Testis (tissue), 3 donors: ENCODE results near the gene ING4. TPM values are rescaled to one million over a fixed set of nuclear protein-coding genes. Genes with fewer than 3 reads are reported as not detected.
A peak's percentile ranks its signal among the peaks of the same experiment; 100 is the strongest.

Source experiments
- DNase-seq: peaks from one replicate; pipeline ENCODE4 v3.0.0-alpha.2; 2019
- H3K27ac ChIP-seq, 2 donors: fragments of 200-600 bp; sonication (generic); one replicate each; pipeline ENCODE4 v1.5.1; 2019
- H3K27me3 ChIP-seq: fragments of 200-600 bp; sonication (generic); one replicate; pipeline ENCODE4 v1.5.1; 2019
- H3K36me3 ChIP-seq: fragments of 200-600 bp; sonication (generic); one replicate; pipeline ENCODE4 v1.5.1; 2017; ENCODE audit warnings: low read depth; ENCODE audit errors: missing control alignments
- H3K4me1 ChIP-seq: fragments of 200-600 bp; sonication (generic); one replicate; pipeline ENCODE4 v1.5.1; 2019
- H3K4me3 ChIP-seq, 2 donors: fragments of 200-600 bp; sonication (generic); one replicate each; pipeline ENCODE4 v1.5.1; 2017 to 2019
- H3K9me3 ChIP-seq: fragments of 200-600 bp; sonication (generic); one replicate; pipeline ENCODE4 v1.5.1; 2017
- POLR2A ChIP-seq: fragments of 450-650 bp; IDR thresholded peaks from one replicate; pipeline ENCODE4 v1.6.1; 2017; ENCODE audit warnings: antibody characterized with exemption, mild to moderate bottlenecking, moderate library complexity
- WGBS, 2 donors: methylation state at CpG; one replicate each; pipeline ENCODE4 v1.1.5; 2018; 5-methylcytosine and 5-hydroxymethylcytosine counted together
- intact Hi-C: fragments of 100-400 bp; cut with DNase I; formaldehyde crosslinking; loops from one replicate; pipeline ENCODE4 v1.15.1; 2023; ENCODE audit warnings: low total_unique reads
- polyA plus RNA-seq: library from polyadenylated mRNA; stranded (reverse); fragments of 350-450 nt; fragmentation: Illumina TruSeq; extraction: RNeasy Lipid Tissue Mini Kit (QIAGEN cat#74804); gene quantifications from one replicate; pipeline ENCODE4 v1.2.3, GENCODE V29; 2014; ENCODE audit warnings: low read depth, low replicate concordance; ENCODE audit not compliant: insufficient read depth
- total RNA-seq, 2 donors: library from RNA; depleted of rRNA; stranded (reverse); fragments of >200 nt; gene quantifications; one replicate each; pipeline ENCODE4 v1.2.3, GENCODE V29; 2016
- TF ChIP-seq, protein P1 (sequence below), 3 experiments: fragments of 450-650 bp in 2 of 3; fragments of 200-600 bp in 1 of 3; sonication (generic) in 1 of 3; IDR thresholded peaks; one replicate each; pipeline ENCODE4 v1.5.1; 2016 to 2019; ENCODE audit warnings: antibody characterized with exemption in 3 of 3, mild to moderate bottlenecking in 2 of 3, moderate library complexity in 1 of 3

Gene ING4
- total and polyA plus RNA-seq, 3 donors from 2014 or later = 48.1 to 63.0 (median 58.3) TPM

DNA sequence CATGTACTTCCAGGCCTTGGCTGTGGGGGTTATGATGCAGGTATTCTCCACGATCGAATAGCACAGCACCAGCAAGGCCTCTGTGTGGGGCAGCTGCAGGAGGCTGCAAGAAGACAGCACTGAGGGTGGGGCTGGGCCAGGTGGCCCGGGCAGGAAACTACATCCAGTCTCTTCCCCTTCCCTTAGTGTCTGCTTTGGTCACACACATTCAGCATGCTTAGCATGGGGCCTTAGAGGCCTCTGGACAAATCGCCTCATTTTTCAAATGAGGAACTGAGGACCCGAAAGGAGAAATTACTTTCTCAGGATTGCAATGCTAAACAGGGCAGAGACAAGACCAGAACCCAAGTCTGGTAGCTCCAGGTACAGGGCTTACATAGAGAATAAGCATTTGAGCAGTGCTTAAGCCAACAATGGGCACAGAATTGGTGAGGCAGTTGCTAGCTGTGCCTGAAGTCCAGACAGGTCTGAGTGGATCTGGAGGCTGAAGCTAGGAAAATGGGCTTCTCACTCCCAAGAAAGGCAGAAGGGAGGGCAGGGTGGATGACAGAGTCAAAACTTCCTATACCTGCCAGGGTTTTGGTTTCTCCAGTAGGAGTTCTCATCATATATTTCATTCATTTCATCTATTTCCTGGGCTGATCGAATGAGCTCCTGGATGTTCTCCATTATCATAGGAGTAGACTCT, 19.2 kb downstream of the ING4 start:
- H3K4me3 ChIP-seq = no peak overlapping the region
- H3K9me3 ChIP-seq = no peaks in the 10 kb centered on the region
- H3K27me3 ChIP-seq = no peaks in the 10 kb centered on the region
- no peak overlapping the region for H3K27ac ChIP-seq
- no peak for DNase-seq
- peaks cover 16% of the 10 kb centered on the region for H3K4me1 ChIP-seq
- no peak for TF ChIP-seq POLR2A
- TF ChIP-seq, protein P1, sequence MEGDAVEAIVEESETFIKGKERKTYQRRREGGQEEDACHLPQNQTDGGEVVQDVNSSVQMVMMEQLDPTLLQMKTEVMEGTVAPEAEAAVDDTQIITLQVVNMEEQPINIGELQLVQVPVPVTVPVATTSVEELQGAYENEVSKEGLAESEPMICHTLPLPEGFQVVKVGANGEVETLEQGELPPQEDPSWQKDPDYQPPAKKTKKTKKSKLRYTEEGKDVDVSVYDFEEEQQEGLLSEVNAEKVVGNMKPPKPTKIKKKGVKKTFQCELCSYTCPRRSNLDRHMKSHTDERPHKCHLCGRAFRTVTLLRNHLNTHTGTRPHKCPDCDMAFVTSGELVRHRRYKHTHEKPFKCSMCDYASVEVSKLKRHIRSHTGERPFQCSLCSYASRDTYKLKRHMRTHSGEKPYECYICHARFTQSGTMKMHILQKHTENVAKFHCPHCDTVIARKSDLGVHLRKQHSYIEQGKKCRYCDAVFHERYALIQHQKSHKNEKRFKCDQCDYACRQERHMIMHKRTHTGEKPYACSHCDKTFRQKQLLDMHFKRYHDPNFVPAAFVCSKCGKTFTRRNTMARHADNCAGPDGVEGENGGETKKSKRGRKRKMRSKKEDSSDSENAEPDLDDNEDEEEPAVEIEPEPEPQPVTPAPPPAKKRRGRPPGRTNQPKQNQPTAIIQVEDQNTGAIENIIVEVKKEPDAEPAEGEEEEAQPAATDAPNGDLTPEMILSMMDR (IDR thresholded peaks at IDR 0.05) = no peak
- H3K36me3 ChIP-seq = no peaks in the 10 kb centered on the region
- intact Hi-C loops = no loop called here
- 94 to 95% methylated on average over 6 of the region's 6 CpGs for WGBS, 2 donors

DNA sequence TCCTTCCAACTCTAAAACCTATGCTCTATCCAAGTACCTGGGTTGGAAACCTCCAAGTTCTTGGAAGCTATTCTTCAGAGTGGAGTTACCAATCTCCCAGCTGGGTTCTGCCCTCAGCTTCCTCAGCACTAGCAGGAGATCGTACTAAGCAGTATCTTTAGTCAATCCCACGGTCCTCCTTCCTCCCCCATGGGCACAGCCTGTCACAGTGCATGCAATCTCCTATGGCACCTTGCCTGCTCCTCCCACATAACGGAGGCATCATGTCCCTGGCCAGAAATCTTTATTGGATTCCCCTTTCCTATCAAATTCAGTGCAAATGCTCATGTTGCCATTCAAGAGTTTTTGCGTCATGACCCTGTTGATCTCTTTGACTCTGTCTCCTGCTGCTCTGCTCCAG, 21.8 kb downstream of the ING4 start:
- Histone ChIP-seq H3K36me3 (no peaks in the 10 kb centered on the region), H3K4me1 (peaks cover 18% of the 10 kb centered on the region), H3K4me3 (no peak overlapping the region), H3K9me3 (no peaks in the 10 kb centered on the region), H3K27ac (peak overlapping the region; percentile 25 to 39), H3K27me3 (no peaks in the 10 kb centered on the region)
- intact Hi-C loops = no loop called here
- no peak for TF ChIP-seq POLR2A
- TF ChIP-seq, protein P1 (IDR thresholded peaks at IDR 0.05) = no peak
- DNase-seq = peak; percentile 84
- WGBS, 2 donors = 37 to 40% methylated on average over 4 of the region's 4 CpGs

DNA sequence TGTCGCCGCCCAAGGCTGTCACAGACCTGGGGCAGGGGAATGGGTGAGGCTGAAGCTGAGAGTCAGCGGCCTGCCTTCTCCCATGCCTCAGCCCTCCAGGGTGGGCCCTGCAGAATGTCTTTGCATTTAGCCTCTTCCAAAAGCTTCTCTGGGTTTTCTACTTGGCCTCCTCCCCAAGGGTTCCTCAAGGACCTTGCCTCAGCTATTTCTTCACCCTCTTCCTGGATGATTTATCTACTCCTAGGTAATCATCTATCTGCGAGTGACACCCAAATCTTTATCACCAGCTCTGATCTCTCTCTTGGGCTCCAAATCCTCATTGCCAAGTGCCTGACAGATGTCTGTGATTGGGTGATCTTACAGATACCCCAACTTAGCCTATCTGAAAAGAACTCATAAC, 22.4 kb downstream of the ING4 start:
- no peaks in the 10 kb centered on the region for H3K9me3 ChIP-seq
- no peak for TF ChIP-seq POLR2A
- TF ChIP-seq, protein P1 (IDR thresholded peaks at IDR 0.05) = no peak
- no peaks in the 10 kb centered on the region for H3K27me3 ChIP-seq
- DNase-seq = no peak
- WGBS, 2 donors = 89 to 93% methylated on average over 4 of the region's 4 CpGs
- H3K36me3 ChIP-seq = no peaks in the 10 kb centered on the region
- no peak overlapping the region for H3K4me3 ChIP-seq
- H3K27ac ChIP-seq = peak overlapping the region in 1 of 2 donors; percentile 25
- intact Hi-C loops = no loop called here
- H3K4me1 ChIP-seq = peaks cover 18% of the 10 kb centered on the region

DNA sequence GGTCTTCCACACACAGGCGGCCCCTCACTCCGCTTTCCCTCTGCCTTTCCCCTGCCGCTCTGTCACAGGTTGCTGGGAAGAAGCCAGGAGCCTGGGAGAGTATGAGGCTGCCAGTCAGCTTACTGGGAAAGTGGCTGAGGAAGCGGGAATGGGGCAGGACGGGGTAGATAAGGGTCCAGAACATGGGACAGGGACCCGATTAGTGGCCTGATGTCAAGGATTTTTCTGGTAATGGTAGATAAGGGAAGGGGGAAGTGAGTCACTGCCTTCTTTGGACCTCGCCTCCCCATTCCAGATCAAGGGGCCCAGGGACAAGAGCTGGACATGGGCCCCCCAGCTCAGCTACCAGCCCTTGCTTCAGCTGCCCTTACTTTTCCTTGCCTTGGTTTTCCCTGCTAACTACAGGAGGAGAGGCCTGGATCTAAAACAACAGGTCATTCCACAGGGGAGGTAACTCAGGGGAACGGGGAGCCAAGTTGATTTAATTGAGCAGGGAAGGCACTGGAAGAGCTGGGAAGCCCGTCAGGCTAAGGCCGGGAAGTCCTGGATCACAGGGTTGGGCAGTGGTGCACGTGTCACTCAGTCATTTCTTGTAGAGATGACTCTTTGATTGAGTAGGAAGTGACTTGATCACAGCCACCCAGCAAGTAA, 23.6 kb downstream of the ING4 start:
- TF ChIP-seq, protein P1 (IDR thresholded peaks at IDR 0.05) = no peak
- no peak for TF ChIP-seq POLR2A
- no peak overlapping the region for H3K27ac ChIP-seq

More for the DNA sequence above, 23.6 kb downstream of the ING4 start:
- intact Hi-C loops = no loop called here
- WGBS, 2 donors = 73 to 78% methylated on average over 11 of the region's 11 CpGs
- H3K27me3 ChIP-seq = no peaks in the 10 kb centered on the region
- no peaks in the 10 kb centered on the region for H3K36me3 ChIP-seq
- no peak overlapping the region for H3K4me3 ChIP-seq
- H3K4me1 ChIP-seq = peaks cover 18% of the 10 kb centered on the region
- peak; percentile 36 for DNase-seq
- no peaks in the 10 kb centered on the region for H3K9me3 ChIP-seq
